ENCODE results near the gene NATD1. TPM values are rescaled to one million over a fixed set of nuclear protein-coding genes. Genes with fewer than 3 reads are reported as not detected.

Gene NATD1
- 7.9 TPM for polyA plus RNA-seq (2013, experiment 1 of 2)
- 8.5 TPM for polyA plus RNA-seq (2013, experiment 2 of 2)

DNA sequence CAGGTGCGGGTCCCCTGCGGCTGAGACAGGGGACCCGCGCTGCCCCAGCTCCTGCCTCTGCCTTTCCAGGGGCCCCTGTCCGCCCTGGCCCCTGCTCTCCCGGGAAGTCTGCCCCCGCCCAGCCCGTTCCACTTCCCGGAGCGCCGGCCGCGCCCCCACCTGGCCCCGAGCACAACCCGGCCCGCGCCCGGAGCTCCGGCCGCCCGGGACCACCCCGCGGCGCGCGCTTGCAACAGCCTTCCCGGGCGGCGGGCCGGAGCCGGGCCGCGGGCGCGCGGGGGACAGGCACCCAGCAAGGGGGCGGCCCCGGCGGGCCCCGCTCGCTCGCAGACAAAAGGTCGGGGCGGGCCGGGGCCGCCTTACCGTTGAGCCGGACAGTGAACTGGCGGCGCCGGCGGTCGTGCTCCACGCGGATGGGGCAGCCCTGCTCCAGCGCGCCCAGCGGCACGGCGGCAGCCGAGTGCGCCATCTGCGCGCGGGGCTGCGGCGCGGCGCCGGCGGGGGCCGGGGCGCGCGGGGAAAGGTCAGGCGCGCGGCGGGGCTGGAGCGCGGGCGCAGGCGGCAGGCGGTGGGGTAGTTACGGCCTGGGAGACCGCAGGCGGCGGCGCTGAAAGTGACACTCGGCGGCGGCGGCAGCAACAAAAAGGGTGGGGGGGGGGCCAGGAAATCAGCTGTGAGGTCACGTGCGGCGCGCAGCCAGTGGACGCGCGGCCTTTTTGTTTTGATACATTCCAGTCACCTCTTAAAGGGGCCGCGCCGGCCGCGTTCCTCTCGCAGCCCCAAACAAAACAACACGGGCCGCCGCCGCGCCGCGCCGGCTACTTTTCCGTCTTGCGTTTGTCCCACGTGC lies at the start of gene NATD1:
Gene NATD1, minus strand, starts transcription at position 615 of the 850 bp plus-strand sequence. Its CDS starts 146 bp downstream, at position 469.
- Histone ChIP-seq H3K4me3 (ENCODE audit: low read length) (peak within 1 kb of the TSS; percentile 58), H3K27me3 (ENCODE audit: insufficient read depth, low read length) (peaks cover 4% of the 10 kb centered on the region), H3K36me3 (ENCODE audit: insufficient read depth, low read length) (no peaks in the 10 kb centered on the region), H3K9ac (ENCODE audit: low read depth, low read length) (peak within 1 kb of the TSS; percentile 48), H3K4me1 (ENCODE audit: insufficient read depth, low read length) (peaks cover 9% of the 10 kb centered on the region; the same call in 1 of the 2 replicates), H3K27ac (ENCODE audit: low read depth, low read length) (peak within 1 kb of the TSS; percentile 54; the same call in 1 of the 2 replicates), H3K9me3 (ENCODE audit: insufficient read depth, low read depth, low read length) (no peaks in the 10 kb centered on the region)
- WGBS: under 1% methylated on average over 117 of the region's 117 CpGs

DNA sequence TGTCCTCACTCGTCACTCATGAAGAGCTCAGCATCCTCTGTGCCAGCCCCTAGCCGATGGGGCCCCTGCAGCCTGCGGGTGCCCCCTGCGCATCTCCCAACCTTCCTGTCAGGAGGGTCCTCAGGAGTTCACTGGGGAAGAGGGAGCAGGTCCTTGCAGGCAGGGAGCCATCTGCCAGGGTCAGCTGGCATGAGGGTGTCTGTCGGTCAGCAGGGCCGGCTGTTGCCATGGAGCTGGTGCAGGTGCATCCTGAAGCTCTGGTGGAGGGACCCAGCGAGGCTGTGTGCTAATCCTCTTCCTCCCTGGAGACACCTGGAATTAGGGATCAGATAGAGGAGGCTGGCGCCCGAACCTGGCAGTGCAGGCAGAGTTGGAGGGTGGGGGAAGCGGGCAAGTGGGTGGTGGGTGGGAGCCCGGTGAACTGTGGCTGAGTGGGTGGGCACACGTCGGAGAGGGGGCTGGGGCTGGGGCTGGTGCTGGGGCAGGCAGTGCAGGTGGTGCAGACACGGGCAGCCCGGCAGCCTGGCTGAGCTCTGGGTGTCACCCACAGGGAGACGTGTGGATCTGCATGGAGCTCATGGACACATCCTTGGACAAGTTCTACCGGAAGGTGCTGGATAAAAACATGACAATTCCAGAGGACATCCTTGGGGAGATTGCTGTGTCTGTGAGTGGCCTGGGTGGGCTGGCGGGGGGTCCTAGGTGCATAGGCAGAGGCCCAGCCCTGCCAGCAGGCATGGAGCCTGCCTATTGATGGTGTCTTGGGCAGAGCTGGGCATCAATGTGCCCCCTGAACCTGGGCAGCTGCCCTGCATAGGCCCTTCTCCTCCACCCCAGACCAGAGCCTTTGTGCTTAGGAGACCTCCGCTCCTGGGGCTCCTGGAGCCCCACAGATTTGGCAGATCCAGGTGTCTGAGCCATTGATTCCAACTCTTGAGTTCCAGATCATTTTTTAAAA lies 48.7 kb upstream of the NATD1 start:
- Histone ChIP-seq H3K9me3 (ENCODE audit: insufficient read depth, low read depth, low read length) (peaks cover 18% of the 10 kb centered on the region; the same call in 1 of the 2 replicates), H3K27me3 (ENCODE audit: insufficient read depth, low read length) (no peaks in the 10 kb centered on the region), H3K27ac (ENCODE audit: low read depth, low read length) (no peak overlapping the region), H3K4me1 (ENCODE audit: insufficient read depth, low read length) (no peaks in the 10 kb centered on the region), H3K4me3 (ENCODE audit: low read length) (no peak overlapping the region), H3K9ac (ENCODE audit: low read depth, low read length) (no peak overlapping the region), H3K36me3 (ENCODE audit: insufficient read depth, low read length) (peaks cover 46% of the 10 kb centered on the region)
- WGBS: 80% methylated on average over 19 of the region's 19 CpGs

DNA sequence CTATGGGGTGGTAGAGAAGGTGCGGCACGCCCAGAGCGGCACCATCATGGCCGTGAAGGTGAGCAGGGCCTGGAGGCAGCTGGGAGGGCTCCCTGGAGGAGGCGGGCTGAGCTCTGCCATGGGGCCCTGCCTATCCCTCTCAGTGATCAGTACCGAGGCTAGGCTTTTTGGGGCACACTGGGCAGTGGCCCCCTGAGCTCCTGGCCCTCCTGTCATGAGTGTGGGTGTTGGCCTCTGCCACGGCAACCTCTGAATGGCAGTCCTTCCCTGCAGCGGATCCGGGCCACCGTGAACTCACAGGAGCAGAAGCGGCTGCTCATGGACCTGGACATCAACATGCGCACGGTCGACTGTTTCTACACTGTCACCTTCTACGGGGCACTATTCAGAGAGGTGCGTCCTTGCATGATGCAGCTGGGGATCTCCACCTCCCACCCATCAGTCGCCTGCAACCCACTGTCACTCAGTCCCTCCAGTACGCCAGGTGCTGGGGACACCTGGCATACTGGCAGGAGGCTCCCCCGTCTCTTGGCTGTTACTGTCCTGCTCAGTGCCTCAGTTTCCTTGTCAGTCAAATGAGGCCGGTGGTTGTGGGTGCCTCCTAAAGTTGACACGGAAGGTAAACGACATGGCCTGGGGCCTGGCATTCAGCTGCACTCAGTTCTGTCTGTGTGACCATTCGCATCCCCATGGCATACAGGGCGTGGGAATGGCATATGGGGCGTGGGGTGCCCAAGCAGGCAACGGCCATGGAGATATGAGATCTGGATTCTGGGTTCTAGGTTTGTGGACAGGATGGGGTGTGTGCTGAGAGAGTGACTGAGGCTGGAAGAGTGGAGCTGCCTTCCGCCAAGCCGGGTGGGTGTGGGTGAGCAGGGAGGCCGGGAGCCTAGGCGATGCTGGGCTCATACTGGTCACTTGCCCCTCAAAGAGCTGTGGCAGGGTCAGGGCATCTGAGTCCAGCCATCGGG lies 47.7 kb upstream of the NATD1 start:
- Histone ChIP-seq H3K36me3 (ENCODE audit: insufficient read depth, low read length) (peaks cover 46% of the 10 kb centered on the region), H3K4me1 (ENCODE audit: insufficient read depth, low read length) (no peaks in the 10 kb centered on the region), H3K4me3 (ENCODE audit: low read length) (no peak overlapping the region), H3K9ac (ENCODE audit: low read depth, low read length) (no peak overlapping the region), H3K27ac (ENCODE audit: low read depth, low read length) (no peak overlapping the region), H3K27me3 (ENCODE audit: insufficient read depth, low read length) (no peaks in the 10 kb centered on the region), H3K9me3 (ENCODE audit: insufficient read depth, low read depth, low read length) (peaks cover 18% of the 10 kb centered on the region; the same call in 1 of the 2 replicates)
- WGBS: 78% methylated on average over 31 of the region's 31 CpGs

GRCh38 chr17:21299981-21300600 lies 46.9 kb upstream of the NATD1 start:
- H3K27me3 ChIP-seq (ENCODE audit: insufficient read depth, low read length): no peaks in the 10 kb centered on the region
- no peaks in the 10 kb centered on the region for H3K4me1 ChIP-seq (ENCODE audit: insufficient read depth, low read length)
- H3K36me3 ChIP-seq (ENCODE audit: insufficient read depth, low read length): peaks cover 46% of the 10 kb centered on the region
- WGBS: 65% methylated on average over 7 of the region's 7 CpGs
- no peak overlapping the region for H3K4me3 ChIP-seq (ENCODE audit: low read length)
- no peak overlapping the region for H3K9ac ChIP-seq (ENCODE audit: low read depth, low read length)
- H3K9me3 ChIP-seq (ENCODE audit: insufficient read depth, low read depth, low read length): peaks cover 18% of the 10 kb centered on the region; the same call in 1 of the 2 replicates
- H3K27ac ChIP-seq (ENCODE audit: low read depth, low read length): no peak overlapping the region

- no peaks in the 10 kb centered on the region for H3K27me3 ChIP-seq (ENCODE audit: insufficient read depth, low read length)
- WGBS: 72% methylated on average over 13 of the region's 13 CpGs
Observed at GRCh38 chr17:21298983-21299519, 45.8 kb upstream of the NATD1 start.

DNA sequence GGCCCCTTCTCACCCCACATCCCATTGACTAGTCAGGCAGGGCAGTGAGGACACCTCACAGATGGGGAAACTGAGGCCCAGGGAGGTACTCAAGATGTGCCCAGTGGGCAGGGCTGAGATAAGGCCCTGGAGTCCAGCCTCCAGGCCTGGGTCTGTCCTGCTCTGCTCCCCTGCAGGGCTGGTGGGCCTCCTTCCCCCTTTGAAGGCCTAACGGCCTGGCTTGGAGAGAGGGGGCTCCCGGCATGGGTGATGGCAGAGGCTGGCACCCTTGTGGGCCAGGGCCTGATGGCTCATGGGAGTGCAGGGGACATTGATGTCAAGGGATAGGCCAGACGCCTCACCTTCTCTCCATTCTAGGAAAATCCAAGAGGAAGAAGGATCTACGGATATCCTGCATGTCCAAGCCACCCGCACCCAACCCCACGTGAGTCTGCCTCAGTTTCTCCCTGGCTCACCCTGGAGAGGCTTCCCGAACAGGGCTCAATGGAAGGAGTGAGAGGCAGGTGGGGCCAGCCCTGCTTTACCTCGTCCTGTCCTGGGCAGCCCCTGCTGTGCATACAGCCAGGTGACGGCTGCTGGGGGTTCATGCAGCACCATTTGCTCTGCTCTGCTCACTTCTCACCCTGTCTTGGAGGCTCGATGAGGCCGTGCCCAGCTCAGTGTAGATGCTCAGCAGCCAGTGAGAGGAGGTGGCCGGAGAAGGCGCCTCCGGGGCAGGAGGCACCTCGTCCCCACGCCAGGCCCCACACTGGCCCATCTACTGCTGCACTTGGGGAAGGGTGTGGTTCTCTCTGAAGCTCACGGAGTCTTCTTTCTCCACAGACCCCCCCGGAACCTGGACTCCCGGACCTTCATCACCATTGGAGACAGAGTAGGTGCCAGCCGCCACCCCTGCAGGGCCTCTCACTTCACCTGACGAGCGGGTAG lies 45.1 kb upstream of the NATD1 start:
- Histone ChIP-seq H3K4me3 (ENCODE audit: low read length) (no peak overlapping the region), H3K9ac (ENCODE audit: low read depth, low read length) (no peak overlapping the region), H3K27me3 (ENCODE audit: insufficient read depth, low read length) (no peaks in the 10 kb centered on the region), H3K36me3 (ENCODE audit: insufficient read depth, low read length) (peaks cover 39% of the 10 kb centered on the region), H3K27ac (ENCODE audit: low read depth, low read length) (no peak overlapping the region), H3K4me1 (ENCODE audit: insufficient read depth, low read length) (no peaks in the 10 kb centered on the region), H3K9me3 (ENCODE audit: insufficient read depth, low read depth, low read length) (peaks cover 19% of the 10 kb centered on the region)
- WGBS: 77% methylated on average over 22 of the region's 22 CpGs

More at GRCh38 chr17:21298983-21299519, 45.8 kb upstream of the NATD1 start:
- peaks cover 45% of the 10 kb centered on the region for H3K36me3 ChIP-seq (ENCODE audit: insufficient read depth, low read length)
- no peaks in the 10 kb centered on the region for H3K4me1 ChIP-seq (ENCODE audit: insufficient read depth, low read length)
- peaks cover 22% of the 10 kb centered on the region for H3K9me3 ChIP-seq (ENCODE audit: insufficient read depth, low read depth, low read length)
- H3K27ac ChIP-seq (ENCODE audit: low read depth, low read length): no peak overlapping the region
- no peak overlapping the region for H3K4me3 ChIP-seq (ENCODE audit: low read length)
- no peak overlapping the region for H3K9ac ChIP-seq (ENCODE audit: low read depth, low read length)

DNA sequence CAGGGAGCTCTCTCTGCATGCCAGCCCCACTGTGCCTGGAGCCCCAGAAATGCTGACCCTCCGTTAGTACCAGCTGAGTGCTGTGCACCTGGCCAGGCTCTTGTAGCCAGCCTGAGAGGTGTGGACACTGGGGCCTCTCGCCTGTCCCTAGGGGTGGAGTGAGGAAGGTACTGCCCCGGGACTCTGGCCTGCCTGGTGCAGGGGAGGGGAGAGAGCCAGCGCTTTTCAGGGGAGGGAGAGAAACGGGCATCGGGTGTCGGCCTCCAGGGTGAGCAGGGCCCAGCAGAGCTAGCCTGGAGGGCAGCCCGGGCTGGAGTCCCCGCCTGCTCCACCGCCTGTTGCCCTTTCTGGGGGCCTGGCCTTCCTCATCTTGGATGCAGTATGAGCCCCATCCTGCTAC lies 44.4 kb upstream of the NATD1 start:
- Histone ChIP-seq H3K27me3 (ENCODE audit: insufficient read depth, low read length) (no peaks in the 10 kb centered on the region), H3K4me1 (ENCODE audit: insufficient read depth, low read length) (no peaks in the 10 kb centered on the region), H3K4me3 (ENCODE audit: low read length) (no peak overlapping the region), H3K9me3 (ENCODE audit: insufficient read depth, low read depth, low read length) (peaks cover 21% of the 10 kb centered on the region), H3K9ac (ENCODE audit: low read depth, low read length) (no peak overlapping the region), H3K27ac (ENCODE audit: low read depth, low read length) (no peak overlapping the region), H3K36me3 (ENCODE audit: insufficient read depth, low read length) (peaks cover 32% of the 10 kb centered on the region)
- 77% methylated on average over 10 of the region's 10 CpGs for WGBS

- no peak overlapping the region for H3K27ac ChIP-seq (ENCODE audit: low read depth, low read length)
Observed at GRCh38 chr17:21297026-21297520, 43.9 kb upstream of the NATD1 start.

More at GRCh38 chr17:21297026-21297520, 43.9 kb upstream of the NATD1 start:
- no peaks in the 10 kb centered on the region for H3K27me3 ChIP-seq (ENCODE audit: insufficient read depth, low read length)
- H3K9me3 ChIP-seq (ENCODE audit: insufficient read depth, low read depth, low read length): peaks cover 18% of the 10 kb centered on the region
- no peak overlapping the region for H3K9ac ChIP-seq (ENCODE audit: low read depth, low read length)
- H3K36me3 ChIP-seq (ENCODE audit: insufficient read depth, low read length): peaks cover 28% of the 10 kb centered on the region
- 82% methylated on average over 10 of the region's 10 CpGs for WGBS
- H3K4me1 ChIP-seq (ENCODE audit: insufficient read depth, low read length): no peaks in the 10 kb centered on the region
- H3K4me3 ChIP-seq (ENCODE audit: low read length): no peak overlapping the region
